NB4 (cell line): ENCODE data around the gene GABARAP.

Experiments
- DNase-seq: peaks from one replicate; pipeline ENCODE4 v3.0.0; 2010; ENCODE audit warnings: low read depth
- H3K4me3 ChIP-seq: one replicate; pipeline ENCODE4 v1.5.1; 2011; ENCODE audit warnings: mild to moderate bottlenecking, low read depth, low read length, moderate library complexity
- CTCF ChIP-seq: IDR thresholded peaks from one replicate; pipeline ENCODE4 v1.5.1; 2012; ENCODE audit warnings: low read depth, low read length
- MAX ChIP-seq: IDR thresholded peaks from 2 replicates; pipeline ENCODE4 v1.6.1; 2011; ENCODE audit warnings: low read depth, low read length
- MYC ChIP-seq: IDR thresholded peaks from 2 replicates; pipeline ENCODE4 v1.6.1; 2011; ENCODE audit warnings: low read depth, low read length
- POLR2A ChIP-seq: IDR thresholded peaks from 2 replicates; pipeline ENCODE4 v1.6.1; 2011; ENCODE audit warnings: mild to moderate bottlenecking; ENCODE audit not compliant: insufficient read length; ENCODE audit errors: extremely low read depth

The GABARAP gene

GRCh38 chr17:7204828-7205461 lies 37.3 kb downstream of the GABARAP start:
- H3K4me3 ChIP-seq: no peak overlapping the region
- peak; percentile 8 for DNase-seq
- TF ChIP-seq MAX (no peak), POLR2A (no peak), MYC (no peak), CTCF (no peak)

- DNase-seq: no peak
- H3K4me3 ChIP-seq: no peak overlapping the region
- TF ChIP-seq CTCF (no peak), MAX (no peak), POLR2A (no peak), MYC (no peak)
These were observed 37.9 kb downstream of the GABARAP start for GRCh38 chr17:7204336-7204735.

- no peak for DNase-seq
- TF ChIP-seq MAX (no peak), CTCF (no peak), POLR2A (no peak), MYC (no peak)
- H3K4me3 ChIP-seq: no peak overlapping the region
These were observed 38.9 kb downstream of the GABARAP start for GRCh38 chr17:7203391-7203790.

GRCh38 chr17:7196651-7197401 lies 45.4 kb downstream of the GABARAP start:
- no peak for TF ChIP-seq MYC
- no peak for TF ChIP-seq POLR2A
- no peak for TF ChIP-seq CTCF
- no peak for TF ChIP-seq MAX

GRCh38 chr17:7195971-7196370 lies 46.3 kb downstream of the GABARAP start:
- DNase-seq: no peak
- TF ChIP-seq MYC: no peak
- TF ChIP-seq CTCF: no peak
- TF ChIP-seq MAX: no peak
- no peak for TF ChIP-seq POLR2A

More at GRCh38 chr17:7196651-7197401, 45.4 kb downstream of the GABARAP start:
- no peak overlapping the region for H3K4me3 ChIP-seq
- no peak for DNase-seq

More at GRCh38 chr17:7195971-7196370, 46.3 kb downstream of the GABARAP start:
- H3K4me3 ChIP-seq: no peak overlapping the region
